ENCODE results near the gene ANKZF1. TPM values are rescaled to one million over a fixed set of nuclear protein-coding genes. Genes with fewer than 3 reads are reported as not detected.

ANKZF1 gene
- total RNA-seq, 2 experiments from 2014 or later = 97.0 to 97.5 TPM

- intact Hi-C loops (cut with micrococcal nuclease) = no loop called here
- H3K27ac Mint-ChIP-seq = no peak overlapping the region
- H3K4me3 Mint-ChIP-seq = no peak overlapping the region
- peaks cover 1% of the 10 kb centered on the region for H3K27me3 Mint-ChIP-seq
- no peaks in the 10 kb centered on the region for H3K4me1 Mint-ChIP-seq (ENCODE audit: low read depth)
- H3K9me3 Mint-ChIP-seq = no peaks in the 10 kb centered on the region
- ChIA-PET POLR2A (interaction anchor here (1.9 kb wide), 1 partner anchor 12 kb away, joined by 6 read pairs; the partner anchor contains the start of gene TUBA4A), CTCF (interaction anchor here (0.9 to 1.3 kb wide), 2 partner anchors 12 to 33 kb away, joined by 4 read pairs; no protein-coding TSS in a partner anchor)
- H3K36me3 Mint-ChIP-seq = no peaks in the 10 kb centered on the region
- DNase-seq = no peak
These were observed 36.6 kb downstream of the ANKZF1 start for GRCh38 chr2:219266232-219266631.

GRCh38 chr2:219266886-219267285, 37.3 kb downstream of the ANKZF1 start:
- no peaks in the 10 kb centered on the region for H3K9me3 Mint-ChIP-seq
- no peaks in the 10 kb centered on the region for H3K27me3 Mint-ChIP-seq
- CTCF ChIA-PET = interaction anchor here (1.3 kb wide), 1 partner anchor 11 kb away, joined by 4 read pairs; no protein-coding TSS in a partner anchor
- no peaks in the 10 kb centered on the region for H3K36me3 Mint-ChIP-seq
- DNase-seq = no peak
- no peaks in the 10 kb centered on the region for H3K4me1 Mint-ChIP-seq (ENCODE audit: low read depth)
- H3K4me3 Mint-ChIP-seq = no peak overlapping the region
- POLR2A ChIA-PET = no interaction called here
- intact Hi-C loops (cut with micrococcal nuclease) = no loop called here
- no peak overlapping the region for H3K27ac Mint-ChIP-seq

- no peaks in the 10 kb centered on the region for H3K27me3 Mint-ChIP-seq
- no peak for DNase-seq
- H3K4me3 Mint-ChIP-seq = no peak overlapping the region
- no peaks in the 10 kb centered on the region for H3K4me1 Mint-ChIP-seq (ENCODE audit: low read depth)
- CTCF ChIA-PET = no interaction called here
- H3K9me3 Mint-ChIP-seq = no peaks in the 10 kb centered on the region
- intact Hi-C loops (cut with micrococcal nuclease) = no loop called here
- no peak overlapping the region for H3K27ac Mint-ChIP-seq
- H3K36me3 Mint-ChIP-seq = no peaks in the 10 kb centered on the region
- POLR2A ChIA-PET = no interaction called here
These were observed 38.7 kb downstream of the ANKZF1 start for GRCh38 chr2:219268294-219268693.

GRCh38 chr2:219269362-219270054, 39.9 kb downstream of the ANKZF1 start:
- H3K4me1 Mint-ChIP-seq (ENCODE audit: low read depth) = no peaks in the 10 kb centered on the region
- H3K4me3 Mint-ChIP-seq = no peak overlapping the region
- POLR2A ChIA-PET = interaction anchor here (0.5 to 1.2 kb wide), 2 partner anchors 12 to 20 kb away, joined by 3 read pairs; no protein-coding TSS in a partner anchor
- CTCF ChIA-PET = interaction anchor here (1.2 to 1.3 kb wide), 2 partner anchors 10 to 25 kb away, joined by 3 to 5 read pairs; partner anchors contain the start of gene DNAJB2
- H3K27me3 Mint-ChIP-seq = no peaks in the 10 kb centered on the region
- no peak overlapping the region for H3K27ac Mint-ChIP-seq
- no peaks in the 10 kb centered on the region for H3K9me3 Mint-ChIP-seq
- H3K36me3 Mint-ChIP-seq = no peaks in the 10 kb centered on the region
- no peak for DNase-seq
- intact Hi-C loops (cut with micrococcal nuclease) = no loop called here

DNA sequence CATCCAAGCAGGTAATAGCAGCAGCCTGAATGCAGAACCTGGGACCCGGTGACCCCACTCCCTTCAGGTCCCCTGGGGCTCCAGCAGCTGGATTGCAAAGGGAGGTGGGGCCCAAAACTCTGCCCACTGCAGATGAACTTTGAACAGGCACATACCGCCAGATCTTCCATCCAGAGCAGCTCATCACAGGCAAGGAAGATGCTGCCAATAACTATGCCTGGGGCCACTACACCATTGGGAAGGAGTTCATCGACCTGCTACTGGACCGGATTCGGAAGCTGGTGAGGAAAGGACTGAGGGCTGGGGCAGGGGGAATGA, 40.4 kb downstream of the ANKZF1 start:
- Mint-ChIP-seq H3K36me3 (no peaks in the 10 kb centered on the region), H3K27me3 (no peaks in the 10 kb centered on the region), H3K4me3 (no peak overlapping the region), H3K9me3 (no peaks in the 10 kb centered on the region), H3K27ac (no peak overlapping the region), H3K4me1 (ENCODE audit: low read depth) (no peaks in the 10 kb centered on the region)
- ChIA-PET POLR2A (interaction anchor here (0.5 to 1.2 kb wide), 3 partner anchors 13 to 78 kb away, joined by 3 read pairs; no protein-coding TSS in a partner anchor), CTCF (interaction anchor here (1.2 to 1.3 kb wide), 2 partner anchors 9 to 25 kb away, joined by 3 to 5 read pairs; partner anchors contain the start of gene DNAJB2)
- intact Hi-C loops (cut with micrococcal nuclease) = no loop called here
- DNase-seq = no peak

DNA sequence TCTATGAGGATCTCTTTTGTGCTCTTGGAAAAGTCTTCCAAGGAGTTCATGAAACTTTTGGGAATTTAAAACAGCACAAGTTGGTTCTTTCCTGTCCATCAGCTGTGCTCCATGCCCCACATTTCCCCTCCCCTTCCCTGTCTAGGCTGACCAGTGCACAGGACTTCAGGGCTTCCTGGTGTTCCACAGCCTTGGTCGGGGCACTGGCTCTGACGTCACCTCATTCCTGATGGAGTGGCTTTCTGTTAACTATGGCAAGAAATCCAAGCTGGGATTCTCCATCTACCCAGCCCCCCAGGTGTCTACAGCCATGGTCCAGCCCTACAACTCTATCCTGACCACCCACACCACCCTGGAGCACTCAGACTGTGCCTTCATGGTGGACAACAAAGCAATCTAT, 41.4 kb downstream of the ANKZF1 start:
- Mint-ChIP-seq H3K27ac (no peak overlapping the region), H3K4me1 (ENCODE audit: low read depth) (no peaks in the 10 kb centered on the region), H3K4me3 (no peak overlapping the region), H3K36me3 (no peaks in the 10 kb centered on the region), H3K27me3 (no peaks in the 10 kb centered on the region), H3K9me3 (no peaks in the 10 kb centered on the region)
- ChIA-PET CTCF (interaction anchor here (1.2 kb wide), 1 partner anchor 24 kb away, joined by 3 read pairs; no protein-coding TSS in a partner anchor), POLR2A (interaction anchor here (0.9 kb wide), 1 partner anchor 17 kb away, joined by 3 read pairs; the partner anchor contains the start of gene TUBA4A)
- intact Hi-C loops (cut with micrococcal nuclease) = no loop called here
- DNase-seq = no peak

DNA sequence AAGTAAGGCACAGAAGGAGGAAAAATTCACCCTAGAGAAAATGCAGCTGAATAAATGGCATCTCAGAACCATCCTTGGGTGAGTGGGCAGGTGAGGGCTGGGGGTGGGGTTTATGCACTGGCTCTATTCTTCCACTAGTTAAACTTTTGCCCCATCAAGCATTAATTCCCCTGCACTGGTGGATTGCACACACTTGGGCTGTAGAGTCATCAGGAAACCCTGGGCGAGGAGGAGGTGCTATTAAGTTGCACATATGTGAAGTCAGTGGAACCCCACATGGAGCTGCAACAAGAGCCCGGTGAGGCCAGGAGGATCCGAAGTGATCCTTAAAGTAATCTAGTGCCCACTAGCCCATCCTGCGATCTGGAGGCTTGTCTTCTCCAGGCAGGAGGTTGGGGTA, 42.8 kb downstream of the ANKZF1 start:
- Mint-ChIP-seq H3K27me3 (no peaks in the 10 kb centered on the region), H3K9me3 (no peaks in the 10 kb centered on the region), H3K4me3 (no peak overlapping the region), H3K36me3 (no peaks in the 10 kb centered on the region), H3K27ac (no peak overlapping the region), H3K4me1 (ENCODE audit: low read depth) (peaks cover 3% of the 10 kb centered on the region)
- CTCF ChIA-PET = interaction anchor here (1.0 kb wide), 1 partner anchor 18 kb away, joined by 4 read pairs; no protein-coding TSS in a partner anchor
- DNase-seq = no peak
- POLR2A ChIA-PET = no interaction called here
- intact Hi-C loops (cut with micrococcal nuclease) = no loop called here

DNA sequence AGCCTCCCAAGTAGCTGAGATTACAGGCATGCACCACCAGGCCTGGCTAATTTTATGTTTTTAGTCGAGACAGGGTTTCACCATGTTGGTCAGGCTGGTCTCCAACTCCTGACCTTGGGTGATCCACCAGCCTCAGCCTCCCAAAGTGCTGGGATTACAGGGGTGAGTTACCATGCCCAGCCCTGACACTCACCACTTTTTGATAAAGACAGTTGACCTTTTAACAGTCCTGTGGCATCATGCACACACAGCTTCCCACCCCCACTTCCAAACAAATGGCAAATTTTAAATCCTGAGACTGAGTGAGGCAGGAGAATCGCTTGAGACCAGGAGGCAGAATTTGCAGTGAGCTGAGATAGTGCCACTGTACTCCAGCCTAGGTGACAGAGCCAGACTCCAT, 43.4 kb downstream of the ANKZF1 start:
- CTCF ChIA-PET = interaction anchor here (1.0 to 14.1 kb wide), 2 partner anchors 18 to 20 kb away, joined by 4 to 252 read pairs; no protein-coding TSS in a partner anchor
- Mint-ChIP-seq H3K27ac (no peak overlapping the region), H3K4me1 (ENCODE audit: low read depth) (peaks cover 10% of the 10 kb centered on the region), H3K27me3 (no peaks in the 10 kb centered on the region), H3K4me3 (no peak overlapping the region), H3K36me3 (no peaks in the 10 kb centered on the region), H3K9me3 (no peaks in the 10 kb centered on the region)
- POLR2A ChIA-PET = no interaction called here
- no peak for DNase-seq
- intact Hi-C loops (cut with micrococcal nuclease) = no loop called here

DNA sequence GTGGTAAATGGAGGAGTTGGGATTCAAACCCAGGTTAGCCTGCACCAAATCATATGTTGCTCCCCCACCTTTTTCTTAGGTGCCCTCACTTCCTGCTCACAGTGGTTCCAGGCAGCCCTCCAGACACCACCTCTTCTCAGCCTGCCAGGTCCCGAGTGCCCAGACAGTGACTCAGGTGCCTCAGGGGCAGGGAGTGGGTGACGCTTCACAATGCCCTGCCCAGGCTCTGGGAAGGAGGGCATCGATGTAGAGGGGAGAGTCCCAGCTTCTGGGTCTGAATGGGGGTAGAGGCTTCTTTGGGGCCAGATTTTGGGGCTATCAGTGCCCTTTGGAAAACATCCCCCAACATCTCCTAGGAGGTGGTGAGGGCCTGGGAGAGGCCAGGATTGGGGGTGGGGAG, 44.3 kb downstream of the ANKZF1 start:
- no peaks in the 10 kb centered on the region for H3K27me3 Mint-ChIP-seq

GRCh38 chr2:219274361-219274921, 44.8 kb downstream of the ANKZF1 start:
- ChIA-PET POLR2A (no interaction called here), CTCF (interaction anchor here (0.6 to 14.1 kb wide), 3 partner anchors 13 to 164 kb away, joined by 3 to 252 read pairs (median 5); no protein-coding TSS in a partner anchor)
- no peaks in the 10 kb centered on the region for H3K27me3 Mint-ChIP-seq
- no peaks in the 10 kb centered on the region for H3K9me3 Mint-ChIP-seq
- peaks cover 19% of the 10 kb centered on the region for H3K4me1 Mint-ChIP-seq (ENCODE audit: low read depth)
- intact Hi-C loops (cut with micrococcal nuclease) = no loop called here
- no peaks in the 10 kb centered on the region for H3K36me3 Mint-ChIP-seq
- no peak for DNase-seq
- H3K4me3 Mint-ChIP-seq = no peak overlapping the region
- H3K27ac Mint-ChIP-seq = no peak overlapping the region

More for the DNA sequence above, 44.3 kb downstream of the ANKZF1 start:
- H3K4me3 Mint-ChIP-seq = no peak overlapping the region
- H3K36me3 Mint-ChIP-seq = no peaks in the 10 kb centered on the region
- intact Hi-C loops (cut with micrococcal nuclease) = no loop called here
- H3K9me3 Mint-ChIP-seq = no peaks in the 10 kb centered on the region
- H3K27ac Mint-ChIP-seq = no peak overlapping the region
- ChIA-PET CTCF (interaction anchor here (1.6 to 14.1 kb wide), 2 partner anchors 13 to 19 kb away, joined by 5 to 252 read pairs; no protein-coding TSS in a partner anchor), POLR2A (no interaction called here)
- no peak for DNase-seq
- H3K4me1 Mint-ChIP-seq (ENCODE audit: low read depth) = peaks cover 19% of the 10 kb centered on the region

- H3K4me3 Mint-ChIP-seq = peak overlapping the region; percentile 70
- POLR2A ChIA-PET = interaction anchor here (0.7 to 6.5 kb wide), 11 partner anchors 17 to 110 kb away, joined by 3 to 85 read pairs (median 10); partner anchors contain the start of genes ANKZF1, ATG9A, CNPPD1 and DNPEP
- H3K27me3 Mint-ChIP-seq = no peaks in the 10 kb centered on the region
- intact Hi-C loops (cut with micrococcal nuclease) = loop anchor here (2.0 kb wide), 2 partner anchors 381 to 1007 kb away; partner anchors contain the start of genes AAMP and PNKD
- CTCF ChIA-PET = interaction anchor here (0.6 to 14.1 kb wide), 25 partner anchors 12 to 298 kb away, joined by 3 to 252 read pairs (median 5); partner anchors contain the start of genes ANKZF1, ATG9A, CNPPD1 and GLB1L
- DNase-seq = peak; percentile 86
- H3K27ac Mint-ChIP-seq = peak overlapping the region; percentile 95
- no peaks in the 10 kb centered on the region for H3K9me3 Mint-ChIP-seq
- peaks cover 42% of the 10 kb centered on the region for H3K4me1 Mint-ChIP-seq (ENCODE audit: low read depth)
- H3K36me3 Mint-ChIP-seq = peaks cover 16% of the 10 kb centered on the region
These were observed 48.4 kb downstream of the ANKZF1 start for GRCh38 chr2:219277703-219278654.

All from activated CD4-positive, alpha-beta memory T cell treated with anti-CD3 and anti-CD28 coated beads for 36 hours (primary cell).